Sciatic nerve (tissue), 2 donors: ENCODE results near the gene TMEM62. TPM values are rescaled to one million over a fixed set of nuclear protein-coding genes. Genes with fewer than 3 reads are reported as not detected.
"Not testable (repeated sequence)": the region's sequence is repeated elsewhere in the genome, so short reads cannot be mapped to it uniquely, and the experiment has no call there.

Experiments used
- ATAC-seq: fragments of 200-7000 bp; cut with Tn5 transposase; one replicate; pipeline ENCODE4 v1.9.1; 2020; ENCODE audit warnings: mild to moderate bottlenecking, moderate library complexity
- DNase-seq: peaks from one replicate; pipeline ENCODE4 v3.0.0-alpha.2; 2020; ENCODE audit warnings: low spot score
- intact Hi-C: fragments of 100-400 bp; cut with DNase I; formaldehyde crosslinking; loops from one replicate; pipeline ENCODE4 v1.14.2; 2022
- total RNA-seq: library from RNA; stranded (reverse); fragmentation: NEBNext Ultra II Directional; extraction: Animal tissue kit (Norgen Biotek cat#: 25700); gene quantifications from one replicate; pipeline ENCODE4 v1.2.1, GENCODE V29; 2021
- donor health status: DM: no; HTN: no; CAD: no.
- donor health status: DM: no; HTN: no; CAD: no.

Gene TMEM62
- total RNA-seq, 1 donor from 2014 or later, result 24.4 TPM

- DNase-seq (no peak), ATAC-seq (no peak)
- intact Hi-C loops, result no loop called here
Measured at GRCh38 chr15:43118286-43118685, 15.1 kb upstream of the TMEM62 start.

DNA sequence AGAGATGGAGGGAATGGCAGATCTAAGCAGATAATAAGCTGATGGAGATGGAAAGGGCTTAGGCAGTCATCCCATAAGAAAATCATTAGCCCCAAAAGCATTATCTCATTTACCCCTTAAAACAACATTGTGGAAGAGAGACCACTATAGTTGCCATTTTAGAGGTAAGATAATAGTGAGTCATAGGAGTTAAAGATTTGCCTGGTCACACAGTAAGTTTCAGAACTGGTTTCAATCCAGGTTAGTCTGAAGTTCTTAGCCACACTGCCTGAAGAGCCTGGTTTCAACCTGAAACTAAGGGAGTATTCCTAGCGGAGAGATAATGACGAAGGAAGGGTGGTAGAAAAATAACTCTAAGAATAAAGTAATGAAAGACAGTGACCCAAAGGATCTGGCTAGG is 14.6 kb upstream of the TMEM62 start:
- DNase-seq (no peak), ATAC-seq (no peak)
- intact Hi-C loops, result no loop called here

- ATAC-seq, result no peak
- no peak for DNase-seq
- intact Hi-C loops, result no loop called here
Measured at GRCh38 chr15:43121863-43122262, 11.5 kb upstream of the TMEM62 start.

GRCh38 chr15:43125100-43125661 is 8.2 kb upstream of the TMEM62 start:
- intact Hi-C loops, result no loop called here
- ATAC-seq, result no peak
- DNase-seq, result no peak

DNA sequence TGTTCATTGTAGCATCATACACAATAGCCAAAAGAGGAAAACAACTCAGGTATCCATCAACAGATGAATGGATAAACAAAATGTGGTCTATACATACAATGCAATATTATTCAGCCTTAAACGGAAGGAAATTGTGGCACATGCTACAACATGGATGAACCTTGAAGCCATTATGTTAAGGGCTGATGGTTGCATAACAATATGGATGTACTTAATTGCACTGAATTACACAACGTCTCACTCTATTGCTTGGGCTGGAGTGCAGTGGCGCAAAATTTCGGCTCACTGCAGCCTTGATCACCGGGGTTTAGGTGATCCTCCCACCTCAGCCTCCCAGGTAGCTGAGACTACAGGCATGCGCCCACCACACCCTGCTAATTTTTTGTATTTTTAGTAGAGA is 7.0 kb upstream of the TMEM62 start:
- ATAC-seq, result no peak
- no peak for DNase-seq
- intact Hi-C loops, result no loop called here

DNA sequence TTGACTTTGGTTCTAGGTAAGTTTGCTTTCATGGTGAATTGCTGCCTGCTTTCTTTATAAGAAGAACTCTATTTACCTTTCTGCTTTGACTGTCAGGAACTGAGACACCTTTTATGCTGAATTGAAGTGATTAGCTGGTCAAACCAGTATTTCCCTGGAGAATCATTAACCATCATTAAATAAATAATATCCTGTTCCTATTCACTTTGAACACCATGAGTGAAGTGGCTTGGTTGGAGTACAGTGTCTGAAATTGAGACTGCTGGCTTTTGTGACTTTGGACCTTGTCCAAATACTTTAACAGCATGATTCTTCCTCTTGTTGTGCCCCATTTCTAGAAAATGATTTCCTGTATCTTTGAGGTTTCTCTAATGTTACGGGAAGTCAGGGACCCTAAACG is 5.6 kb upstream of the TMEM62 start:
- DNase-seq (no peak), ATAC-seq (no peak)
- intact Hi-C loops, result no loop called here

DNA sequence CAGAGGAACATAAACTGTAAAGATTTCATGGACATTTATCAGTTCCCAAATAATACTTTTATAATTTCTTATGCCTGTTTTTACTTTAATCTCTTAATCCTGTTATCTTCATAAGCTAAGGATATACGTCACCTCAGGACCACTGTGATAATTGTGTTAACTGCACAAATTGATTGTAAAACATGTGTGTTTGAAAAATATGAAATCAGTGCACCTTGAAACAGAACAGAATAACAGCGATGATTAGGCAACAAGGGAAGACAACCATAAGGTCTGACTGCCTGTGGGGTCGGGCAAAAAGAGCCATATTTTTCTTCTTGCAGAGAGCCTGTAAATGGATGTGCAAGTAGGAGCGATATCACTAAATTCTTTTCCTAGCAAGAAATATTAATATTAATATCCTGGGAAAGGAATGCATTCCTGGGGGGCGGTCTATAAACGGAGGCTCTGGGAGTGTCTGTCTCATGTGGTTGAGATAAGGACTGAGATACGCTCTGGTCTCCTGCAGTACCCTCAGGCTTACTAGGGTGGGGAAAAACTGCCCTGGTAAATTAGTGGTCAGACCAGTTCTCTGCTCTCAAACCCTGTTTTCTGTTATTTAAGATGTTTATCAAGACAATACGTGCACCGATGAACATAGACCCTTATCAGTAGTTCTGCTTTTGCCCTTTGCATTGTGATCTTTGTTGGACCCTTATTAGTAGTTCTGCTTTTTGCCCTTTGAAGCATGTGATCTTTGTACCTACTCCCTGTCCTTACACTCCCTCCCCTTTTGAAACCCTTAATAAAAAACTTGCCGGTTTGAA is 5.0 kb upstream of the TMEM62 start:
- intact Hi-C loops, ATAC-seq, DNase-seq: not testable (repeated sequence)

DNA sequence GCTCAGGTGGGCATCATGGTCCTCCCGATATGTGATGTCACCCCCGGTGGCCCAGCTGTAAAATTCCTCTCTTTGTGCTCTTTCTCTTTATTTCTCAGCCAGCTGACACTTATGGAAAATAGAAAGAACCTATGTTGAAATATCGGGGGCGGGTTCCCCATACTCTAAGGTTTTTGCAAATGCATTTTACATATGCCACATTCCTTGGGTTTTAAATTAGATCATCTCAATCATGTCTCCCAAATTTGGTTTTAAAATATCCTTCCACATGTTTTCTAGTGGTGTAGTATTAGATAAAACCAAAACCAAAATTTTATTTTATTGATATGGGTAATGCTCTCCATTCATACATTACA is 4.4 kb upstream of the TMEM62 start:
- ATAC-seq (no peak), DNase-seq (no peak)
- intact Hi-C loops, result no loop called here

DNA sequence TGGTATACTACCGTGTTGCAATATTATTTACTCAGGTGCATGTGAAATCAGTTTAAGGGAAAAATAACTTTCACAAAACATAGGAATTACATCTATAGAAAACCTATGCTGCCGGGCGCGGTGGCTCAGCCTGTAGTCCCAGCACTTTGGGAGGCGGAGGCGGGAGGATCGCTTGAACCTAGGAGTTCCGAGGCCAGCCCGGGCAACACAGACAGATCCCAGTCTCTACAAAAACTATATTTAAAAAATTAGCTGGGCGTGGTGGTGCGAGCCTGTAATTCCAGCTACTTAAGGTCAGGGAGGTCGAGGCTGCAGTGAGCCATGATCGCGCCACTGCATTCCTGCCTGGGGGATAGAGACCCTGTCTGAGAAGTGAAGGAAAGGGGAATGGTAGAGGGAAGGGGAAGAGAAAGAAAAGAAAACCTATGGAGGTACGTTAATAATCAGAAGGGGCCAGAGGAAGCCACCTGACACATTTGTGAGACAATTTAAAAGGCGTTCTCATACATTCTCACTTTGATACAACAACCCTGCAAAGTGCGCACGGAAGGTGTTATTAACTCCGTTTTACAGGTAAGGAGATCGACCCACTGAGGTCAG is 456 bp upstream of the TMEM62 start:
- ATAC-seq (no peak), DNase-seq (no peak)
- intact Hi-C loops, result no loop called here

DNA sequence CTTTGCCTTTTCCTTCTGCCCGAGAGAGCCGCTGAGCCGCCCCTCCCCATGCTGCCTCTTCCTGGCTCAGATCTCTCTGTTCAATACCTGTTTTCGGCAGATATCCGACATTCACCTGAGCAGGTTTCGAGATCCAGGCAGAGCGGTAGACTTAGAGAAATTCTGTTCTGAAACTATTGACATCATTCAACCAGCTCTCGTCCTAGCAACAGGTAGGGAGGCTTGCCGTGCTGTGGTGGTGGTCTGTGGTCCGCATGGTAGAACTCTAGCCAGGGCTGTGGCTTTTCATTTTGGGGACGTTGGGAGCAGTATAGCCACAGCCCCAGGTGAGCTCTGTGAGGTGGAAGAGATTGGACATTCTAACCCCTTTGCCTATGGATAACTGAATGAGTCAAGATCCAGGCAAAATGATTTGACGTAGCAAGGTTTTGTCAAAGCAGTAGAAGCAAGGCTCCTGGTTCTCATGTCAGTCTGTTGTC is 810 bp downstream of the TMEM62 start:
- ATAC-seq (no peak), DNase-seq (no peak)
- intact Hi-C loops, result no loop called here

DNA sequence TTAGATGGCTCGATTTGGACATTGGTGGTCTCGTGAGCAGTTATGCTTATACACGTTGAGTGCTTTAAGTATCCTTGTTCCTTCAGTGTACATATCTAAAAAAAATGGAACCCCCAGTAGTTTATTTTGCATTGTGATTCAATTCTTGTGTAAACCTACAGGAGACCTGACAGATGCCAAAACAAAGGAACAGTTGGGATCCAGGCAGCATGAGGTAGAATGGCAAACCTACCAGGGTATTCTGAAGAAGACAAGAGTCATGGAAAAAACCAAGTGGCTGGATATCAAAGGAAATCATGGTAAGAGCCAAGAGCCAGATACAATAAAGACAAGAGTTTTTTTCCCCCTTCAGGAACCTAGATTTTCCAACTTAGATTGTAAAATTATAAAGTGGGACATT is 2.0 kb downstream of the TMEM62 start:
- intact Hi-C loops, result no loop called here
- DNase-seq (no peak), ATAC-seq (no peak)

GRCh38 chr15:43143203-43143941 is 10.0 kb downstream of the TMEM62 start:
- DNase-seq (no peak), ATAC-seq (no peak)
- intact Hi-C loops, result no loop called here

DNA sequence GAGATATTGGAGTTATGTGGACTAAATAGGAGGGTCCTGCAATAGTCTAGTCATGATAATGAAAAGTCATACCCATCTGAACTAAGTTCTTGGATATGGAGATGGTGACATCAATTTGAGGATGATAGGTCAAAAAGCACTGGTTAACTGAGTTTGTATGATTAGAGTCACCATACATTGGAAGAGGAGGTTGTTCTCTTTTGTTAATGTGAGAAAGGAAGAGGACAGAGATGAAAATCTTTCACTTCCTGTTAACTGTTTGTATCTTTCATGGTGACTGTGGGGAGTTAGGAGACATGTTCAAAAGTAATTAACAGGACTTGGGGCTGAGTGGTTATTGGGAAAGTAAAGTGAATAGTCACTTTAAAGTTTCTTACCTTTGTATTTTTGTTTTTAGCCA is 11.1 kb downstream of the TMEM62 start:
- ATAC-seq, result no peak
- intact Hi-C loops, result no loop called here
- DNase-seq, result no peak

GRCh38 chr15:43146184-43146583 is 12.8 kb downstream of the TMEM62 start:
- intact Hi-C loops, result no loop called here
- ATAC-seq, result no peak
- DNase-seq, result no peak

GRCh38 chr15:43150191-43150929 is 17.0 kb downstream of the TMEM62 start:
- DNase-seq, result no peak
- intact Hi-C loops, result no loop called here
- no peak for ATAC-seq

DNA sequence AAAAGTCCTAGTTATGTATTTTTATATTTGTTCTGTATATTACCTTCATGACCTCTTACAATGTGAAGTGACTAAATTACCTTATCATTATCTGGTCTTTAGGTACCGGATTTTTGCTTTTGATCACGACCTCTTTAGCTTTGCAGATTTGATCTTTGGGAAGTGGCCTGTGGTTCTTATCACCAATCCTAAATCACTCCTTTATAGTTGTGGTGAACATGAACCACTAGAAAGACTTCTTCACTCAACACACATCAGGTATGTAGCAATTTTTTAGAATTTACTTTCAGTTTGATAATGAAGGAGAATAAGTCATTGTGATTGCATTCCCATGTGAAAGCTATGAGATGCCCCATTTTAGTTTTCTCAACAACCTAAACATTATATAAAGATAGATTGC is 18.3 kb downstream of the TMEM62 start:
- intact Hi-C loops, result no loop called here
- no peak for DNase-seq
- ATAC-seq, result no peak

DNA sequence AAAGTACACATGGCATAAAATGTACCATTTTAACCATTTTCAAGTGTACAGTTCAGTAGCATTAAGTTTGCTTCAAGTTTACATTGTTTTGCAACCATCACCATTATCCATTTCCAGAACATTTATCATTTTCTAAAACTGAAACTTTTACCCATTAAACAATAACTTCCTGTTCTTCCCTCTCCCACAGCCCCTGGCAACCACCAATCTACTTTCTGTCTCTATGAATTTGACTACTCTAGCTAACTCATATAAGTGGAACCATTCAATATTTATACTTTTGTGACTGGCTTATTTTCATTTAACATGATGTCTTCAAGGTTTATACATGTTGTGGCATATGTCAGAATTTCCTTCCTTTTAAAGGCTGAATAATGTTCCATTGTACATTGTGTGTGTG is 19.9 kb downstream of the TMEM62 start:
- intact Hi-C loops, result no loop called here
- no peak for ATAC-seq
- no peak for DNase-seq

- intact Hi-C loops, result no loop called here
- DNase-seq, result no peak
- no peak for ATAC-seq
Measured at GRCh38 chr15:43165801-43166325, 32.5 kb downstream of the TMEM62 start.

DNA sequence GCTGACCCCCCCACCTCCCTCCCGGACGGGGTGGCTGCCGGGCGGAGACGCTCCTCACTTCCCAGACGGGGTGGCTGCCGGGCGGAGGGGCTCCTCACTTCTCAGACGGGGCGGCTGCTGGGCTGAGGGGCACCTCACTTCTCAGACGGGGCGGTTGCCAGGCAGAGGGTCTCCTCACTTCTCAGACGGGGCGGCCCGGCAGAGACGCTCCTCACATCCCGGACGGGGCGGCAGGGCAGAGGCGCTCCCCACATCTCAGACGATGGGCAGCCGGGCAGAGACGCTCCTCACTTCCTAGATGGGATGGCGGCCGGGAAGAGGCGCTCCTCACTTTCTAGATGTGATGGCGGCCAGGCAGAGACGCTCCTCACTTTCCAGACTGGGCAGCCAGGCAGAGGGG is 33.9 kb downstream of the TMEM62 start:
- intact Hi-C loops, DNase-seq, ATAC-seq: not testable (repeated sequence)
